Measurements from ENCODE around the gene ZBTB16. TPM values are rescaled to one million over a fixed set of nuclear protein-coding genes. Genes with fewer than 3 reads are reported as not detected.

The ZBTB16 gene
- total and polyA plus RNA-seq, 2 of the 4 experiments (the other 2 are of a cell fraction) = not detected

- Histone ChIP-seq H3K9me3 (ENCODE audit: control insufficient read depth, insufficient read depth, low read length) (peaks cover 2% of the 10 kb centered on the region; the same call in 1 of the 2 replicates), H2BK20ac (ENCODE audit: low read depth, low read length) (no peak overlapping the region), H2BK120ac (ENCODE audit: low read depth, low read length) (no peak overlapping the region), H3K4me3 (ENCODE audit: insufficient read depth, low read depth, low read length) (no peak overlapping the region), H3K23ac (ENCODE audit: low read depth, low read length) (no peak overlapping the region), H4K5ac (ENCODE audit: low read depth, low read length) (no peak overlapping the region), H3K36me3 (ENCODE audit: control insufficient read depth, insufficient read depth, low read length) (no peaks in the 10 kb centered on the region), H4K91ac (ENCODE audit: insufficient read depth, low read depth, low read length) (no peak overlapping the region), H2BK5ac (ENCODE audit: low read depth, low read length, poor library complexity, severe bottlenecking) (no peak overlapping the region), H3K18ac (ENCODE audit: low read depth, low read length) (no peak overlapping the region), H3K27me3 (ENCODE audit: control insufficient read depth, insufficient read depth, low read length) (peaks cover 6% of the 10 kb centered on the region; the same call in 1 of the 2 replicates), H3K56ac (ENCODE audit: extremely low read depth, insufficient read depth, low read length) (no peak overlapping the region), H3K9ac (ENCODE audit: low read depth, low read length) (no peak overlapping the region), H4K8ac (ENCODE audit: low read depth in 2 of 2, low read length in 2 of 2) (no peak overlapping the region), H2AFZ (replicated peaks; ENCODE audit: low read length, poor library complexity) (peak overlapping the region; percentile 93), H3K79me1 (ENCODE audit: low read depth in 1 of 2, low read length in 2 of 2) (no peaks in the 10 kb centered on the region), H3K4me1 (ENCODE audit: control insufficient read depth, insufficient read depth, low read length) (peaks cover 10% of the 10 kb centered on the region), H3K4me2 (ENCODE audit: low read depth, low read length) (no peak overlapping the region), H3K27ac (ENCODE audit: insufficient read depth, low read length) (no peak overlapping the region), H2AK5ac (ENCODE audit: low read depth, low read length) (peak overlapping the region; percentile 89), H4K20me1 (ENCODE audit: insufficient read depth, low read length) (no peaks in the 10 kb centered on the region), H3K9me1 (ENCODE audit: insufficient read depth, low read length) (peaks cover 3% of the 10 kb centered on the region; the same call in 1 of the 2 replicates), H2AK9ac (replicated peaks; ENCODE audit: low read depth, low read length, poor library complexity) (peak overlapping the region; percentile 48), H3K14ac (replicated peaks; ENCODE audit: low read depth, low read length) (no peak overlapping the region), H3K4ac (ENCODE audit: low read depth, low read length) (peak overlapping the region; percentile 74; the same call in 1 of the 2 replicates), H2BK15ac (ENCODE audit: low read depth, low read length) (no peak overlapping the region)
- in situ Hi-C loops (cut with MboI; ENCODE audit: low sequenced_read_pairs) = loop anchor here (5.0 kb wide), 1 partner anchor 472 kb away; no protein-coding TSS in a partner anchor
- dilution Hi-C loops (cut with HindIII; ENCODE audit: low sequenced_read_pairs, unreplicated experiment) = no loop called here
- ChIA-PET POLR2A (ENCODE audit: unreplicated experiment) (interaction anchor here (2.3 kb wide), 1 partner anchor 16 kb away, joined by 6 read pairs; the partner anchor contains the start of gene NNMT), CTCF (interaction anchor here (1.2 to 1.4 kb wide), 2 partner anchors 61 to 66 kb away, joined by 3 to 9 read pairs; no protein-coding TSS in a partner anchor)
- 96% methylated on average over 4 of the region's 9 CpGs; no CpG with 5 or more reads in 1 of the 2 experiments for WGBS, 2 experiments (ENCODE audit: extremely low coverage in 2 of 2, insufficient read length in 1 of 2)
- DNase-seq (peak; percentile 61), ATAC-seq (ENCODE audit: low read depth) (peak; percentile 53)
- intact Hi-C loops (cut with micrococcal nuclease) = loop anchor here (1.0 to 5.0 kb wide), 8 partner anchors 35 to 1997 kb away; partner anchors contain the start of genes C11orf71, RBM7 and REXO2
- TF ChIP-seq FOS (IDR thresholded peaks at IDR 0.05; ENCODE audit: low read depth, low read length) = peak; percentile 23; the same call in 1 of the 2 replicates
- no peak for TF ChIP-seq RAD21 (IDR thresholded peaks at IDR 0.05; ENCODE audit: low read length)
- TF ChIP-seq MAZ (IDR thresholded peaks at IDR 0.05; ENCODE audit: borderline replicate concordance, low read depth, low read length) = no peak
- no TSS peak for BruUV-seq (replicated peaks)
Observed at GRCh38 chr11:114279792-114280546, 220.5 kb downstream of the ZBTB16 start.

Measured in IMR-90 (cell line).